Stimulated activated CD8-positive, alpha-beta memory T cell treated with anti-CD3 and anti-CD28 coated beads, Interleukin-7, amount 100 ng/mL, for 4 hours (primary cell): ENCODE measurements around the gene CLDN20.

Experiments used
- DNase-seq, 2 donors: peaks; one replicate each; pipeline ENCODE4 v3.0.0-alpha.2; 2020; ENCODE audit warnings: low read depth in 2 of 2

CLDN20 gene

GRCh38 chr6:155269765-155270164 is 6.0 kb downstream of the CLDN20 start:
- DNase-seq = no peak

- DNase-seq = no peak
Measured at GRCh38 chr6:155270561-155271091, 6.8 kb downstream of the CLDN20 start.

GRCh38 chr6:155271145-155271544 is 7.3 kb downstream of the CLDN20 start:
- DNase-seq = no peak

GRCh38 chr6:155272353-155273232 is 8.8 kb downstream of the CLDN20 start:
- no peak for DNase-seq

- no peak for DNase-seq
Measured at GRCh38 chr6:155273431-155273830, 9.6 kb downstream of the CLDN20 start.

- no peak for DNase-seq
Measured at GRCh38 chr6:155274106-155274505, 10.3 kb downstream of the CLDN20 start.

- no peak for DNase-seq
Measured at GRCh38 chr6:155274533-155274932, 10.7 kb downstream of the CLDN20 start.

- DNase-seq = no peak
Measured at GRCh38 chr6:155275808-155276480, 12.1 kb downstream of the CLDN20 start.

- no peak for DNase-seq
Measured at GRCh38 chr6:155276638-155277037, 12.8 kb downstream of the CLDN20 start.

GRCh38 chr6:155278319-155279049 is 14.7 kb downstream of the CLDN20 start:
- DNase-seq = no peak

GRCh38 chr6:155284775-155285174 is 21.0 kb downstream of the CLDN20 start:
- DNase-seq = no peak

GRCh38 chr6:155287762-155288161 is 23.9 kb downstream of the CLDN20 start:
- no peak for DNase-seq

GRCh38 chr6:155290491-155290890 is 26.7 kb downstream of the CLDN20 start:
- no peak for DNase-seq

GRCh38 chr6:155291291-155291690 is 27.5 kb downstream of the CLDN20 start:
- no peak for DNase-seq

- no peak for DNase-seq
Measured at GRCh38 chr6:155292711-155293110, 28.9 kb downstream of the CLDN20 start.

- no peak for DNase-seq
Measured at GRCh38 chr6:155297669-155298068, 33.9 kb downstream of the CLDN20 start.

GRCh38 chr6:155301867-155302266 is 38.1 kb downstream of the CLDN20 start:
- no peak for DNase-seq

GRCh38 chr6:155303361-155303870 is 39.6 kb downstream of the CLDN20 start:
- no peak for DNase-seq

- DNase-seq = no peak
Measured at GRCh38 chr6:155306958-155307357, 43.1 kb downstream of the CLDN20 start.

- no peak for DNase-seq
Measured at GRCh38 chr6:155309150-155309549, 45.3 kb downstream of the CLDN20 start.

- DNase-seq = no peak
Measured at GRCh38 chr6:155310596-155310995, 46.8 kb downstream of the CLDN20 start.

- DNase-seq = no peak
Measured at GRCh38 chr6:155311086-155311485, 47.3 kb downstream of the CLDN20 start.
